Sigmoid colon (tissue), 7 donors: ENCODE measurements around the gene SCN9A. TPM values are rescaled to one million over a fixed set of nuclear protein-coding genes. Genes with fewer than 3 reads are reported as not detected.

ENCODE experiments used
- DNase-seq: peaks from one replicate; pipeline ENCODE4 v3.0.0-alpha.2; 2019
- H3K27ac ChIP-seq, 4 donors: fragments of 200-600 bp; sonication (generic); one replicate each; pipeline ENCODE4 v1.5.1; 2016 to 2019; ENCODE audit warnings: mild to moderate bottlenecking in 1 of 4
- H3K27me3 ChIP-seq, 3 donors: fragments of 200-600 bp; sonication (generic); one replicate each; pipeline ENCODE4 v1.5.1; 2019; ENCODE audit warnings: mild to moderate bottlenecking in 1 of 3
- H3K36me3 ChIP-seq, 4 donors: fragments of 200-600 bp; sonication (generic); one replicate each; pipeline ENCODE4 v1.5.1; 2016 to 2019
- H3K4me1 ChIP-seq, 4 donors: fragments of 200-600 bp; sonication (generic); one replicate each; pipeline ENCODE4 v1.5.1; 2017 to 2019
- H3K4me3 ChIP-seq, 4 donors: fragments of 200-600 bp; sonication (generic); one replicate each; pipeline ENCODE4 v1.5.1; 2017 to 2019; ENCODE audit warnings: mild to moderate bottlenecking in 2 of 4, moderate library complexity in 1 of 4
- H3K9me3 ChIP-seq, 4 donors: fragments of 200-600 bp in 3 of 4; sonication (generic) in 3 of 4; one replicate each; pipeline versions ENCODE4 v1.5.1 to v1.6.1; 2013 to 2019
- EP300 ChIP-seq, 4 donors: sonication (generic); formaldehyde crosslinking; IDR thresholded peaks; one replicate each; pipeline ENCODE4 v1.6.1; 2017; ENCODE audit warnings: antibody characterized with exemption in 4 of 4
- POLR2A ChIP-seq, 2 donors: fragments of 450-650 bp; IDR thresholded peaks; one replicate each; pipeline ENCODE4 v1.6.1; 2016; ENCODE audit warnings: antibody characterized with exemption in 2 of 2, mild to moderate bottlenecking in 2 of 2, moderate library complexity in 2 of 2
- POLR2AphosphoS5 ChIP-seq, 4 donors: sonication (generic); formaldehyde crosslinking; IDR thresholded peaks; one replicate each; pipeline ENCODE4 v1.6.1; 2017; ENCODE audit warnings: antibody characterized with exemption in 4 of 4
- WGBS, 2 donors: extraction: QIAGEN DNeasy Blood & Tissue Kit; methylation state at CpG; one replicate each; pipeline ENCODE4 v1.1.7; 2013; 5-methylcytosine and 5-hydroxymethylcytosine counted together
- intact Hi-C: fragments of 100-400 bp; cut with DNase I; formaldehyde crosslinking; loops from one replicate; pipeline ENCODE4 v1.15.1; 2023
- polyA plus RNA-seq, 3 donors: library from polyadenylated mRNA; stranded (reverse); fragments of 200-250 nt; gene quantifications; one replicate each; pipeline ENCODE4 v1.2.3, GENCODE V29; 2013
- total RNA-seq, 4 donors: library from RNA; depleted of rRNA; stranded (reverse); fragments of >200 nt; gene quantifications; one replicate each; pipeline ENCODE4 v1.1.0, GENCODE V29; 2016
- TF ChIP-seq, protein P1 (sequence below), 4 experiments: fragments of 450-650 bp in 3 of 4; fragments of 200-600 bp in 1 of 4; IDR thresholded peaks; one replicate each; pipeline ENCODE4 v1.5.1; 2016 to 2019; ENCODE audit warnings: antibody characterized with exemption in 4 of 4, mild to moderate bottlenecking in 3 of 4, moderate library complexity in 2 of 4
- donor health status: healthy with polysubstance abuse.
- donor health status: Bipolar disorder and iron deficiency.
- donor health status: healthy.

Gene SCN9A
- total and polyA plus RNA-seq, 7 donors, result 0.23 to 22.1 (median 14.3) TPM

DNA sequence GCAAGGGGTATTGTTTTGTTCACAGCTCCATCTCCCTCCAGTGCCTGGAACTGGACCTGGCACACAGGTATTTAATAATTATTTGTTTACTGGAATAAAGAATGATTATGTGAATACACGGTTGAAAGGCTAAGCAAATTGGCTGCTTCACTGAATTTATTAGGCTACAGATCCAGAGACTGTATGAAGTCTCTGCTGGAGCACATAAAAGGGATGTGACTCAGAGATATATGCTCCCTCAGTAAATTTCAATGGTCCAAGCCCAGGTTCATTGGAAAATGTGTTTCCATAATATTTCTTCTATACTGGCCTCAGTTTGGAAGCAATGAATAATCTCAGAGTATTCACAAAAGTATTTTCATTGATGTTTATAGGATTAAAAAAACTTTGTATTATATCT is 126.4 kb downstream of the SCN9A start:
- TF ChIP-seq POLR2AphosphoS5 (IDR thresholded peaks at IDR 0.05), result no peak
- Histone ChIP-seq H3K9me3 (no peaks in the 10 kb centered on the region), H3K4me3 (no peak overlapping the region), H3K27me3 (no peaks in the 10 kb centered on the region), H3K27ac (no peak overlapping the region), H3K4me1 (no peaks in the 10 kb centered on the region), H3K36me3 (no peaks in the 10 kb centered on the region)
- no peak for DNase-seq
- WGBS, 2 donors, result 77 to 82% methylated on average over 1 of the region's 1 CpG
- intact Hi-C loops, result no loop called here

DNA sequence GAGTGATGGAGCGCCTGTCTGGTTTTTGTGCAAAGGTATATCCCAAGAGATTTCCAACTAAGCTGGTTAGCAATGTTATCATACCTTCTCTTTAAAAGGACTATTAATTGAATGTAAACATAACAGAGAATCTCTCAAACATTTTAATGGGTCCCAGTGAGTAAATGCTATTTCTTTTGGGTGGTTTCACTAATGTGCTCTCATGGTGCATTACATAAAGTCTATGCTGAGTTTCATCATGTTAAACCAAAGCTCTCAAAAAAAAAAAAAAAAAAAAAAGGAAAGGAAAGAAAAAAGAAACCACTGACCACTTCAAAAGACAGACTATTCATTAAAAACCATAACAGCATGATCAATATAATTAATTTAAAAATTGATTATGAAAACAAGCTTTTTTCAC is 128.8 kb downstream of the SCN9A start:
- intact Hi-C loops, result loop anchor here (2.0 kb wide), 1 partner anchor 64 kb away; no protein-coding TSS in a partner anchor
- WGBS, 2 donors, result 98% methylated on average over 1 of the region's 1 CpG
- no peaks in the 10 kb centered on the region for H3K36me3 ChIP-seq

DNA sequence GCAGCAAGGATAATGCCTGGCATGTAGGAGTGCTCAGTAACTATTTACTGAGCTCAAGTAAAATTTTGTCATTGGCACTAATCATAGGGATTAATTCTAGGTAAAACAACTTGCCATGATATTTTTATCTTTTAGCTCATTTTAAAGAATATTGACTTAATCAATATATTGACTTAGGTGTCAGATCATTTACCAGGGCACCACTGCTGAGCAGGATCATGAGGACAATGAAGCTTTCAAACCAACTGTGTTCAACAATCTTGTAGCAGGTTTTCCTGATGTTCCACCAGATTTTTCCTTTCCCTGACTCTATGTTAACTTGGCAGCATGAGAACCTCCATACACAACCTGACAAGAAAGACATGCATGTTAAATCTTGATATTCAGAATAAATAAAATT is 133.4 kb downstream of the SCN9A start:
- H3K4me1 ChIP-seq, result no peaks in the 10 kb centered on the region

More for the DNA sequence above, 128.8 kb downstream of the SCN9A start:
- H3K4me3 ChIP-seq, result no peak overlapping the region
- no peaks in the 10 kb centered on the region for H3K9me3 ChIP-seq
- no peak for DNase-seq
- TF ChIP-seq EP300 (IDR thresholded peaks at IDR 0.05) (no peak), POLR2AphosphoS5 (IDR thresholded peaks at IDR 0.05) (no peak), POLR2A (IDR thresholded peaks at IDR 0.05) (no peak)
- TF ChIP-seq, protein P1, sequence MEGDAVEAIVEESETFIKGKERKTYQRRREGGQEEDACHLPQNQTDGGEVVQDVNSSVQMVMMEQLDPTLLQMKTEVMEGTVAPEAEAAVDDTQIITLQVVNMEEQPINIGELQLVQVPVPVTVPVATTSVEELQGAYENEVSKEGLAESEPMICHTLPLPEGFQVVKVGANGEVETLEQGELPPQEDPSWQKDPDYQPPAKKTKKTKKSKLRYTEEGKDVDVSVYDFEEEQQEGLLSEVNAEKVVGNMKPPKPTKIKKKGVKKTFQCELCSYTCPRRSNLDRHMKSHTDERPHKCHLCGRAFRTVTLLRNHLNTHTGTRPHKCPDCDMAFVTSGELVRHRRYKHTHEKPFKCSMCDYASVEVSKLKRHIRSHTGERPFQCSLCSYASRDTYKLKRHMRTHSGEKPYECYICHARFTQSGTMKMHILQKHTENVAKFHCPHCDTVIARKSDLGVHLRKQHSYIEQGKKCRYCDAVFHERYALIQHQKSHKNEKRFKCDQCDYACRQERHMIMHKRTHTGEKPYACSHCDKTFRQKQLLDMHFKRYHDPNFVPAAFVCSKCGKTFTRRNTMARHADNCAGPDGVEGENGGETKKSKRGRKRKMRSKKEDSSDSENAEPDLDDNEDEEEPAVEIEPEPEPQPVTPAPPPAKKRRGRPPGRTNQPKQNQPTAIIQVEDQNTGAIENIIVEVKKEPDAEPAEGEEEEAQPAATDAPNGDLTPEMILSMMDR (IDR thresholded peaks at IDR 0.05), result no peak
- no peak overlapping the region for H3K27ac ChIP-seq
- no peaks in the 10 kb centered on the region for H3K4me1 ChIP-seq
- no peaks in the 10 kb centered on the region for H3K27me3 ChIP-seq

DNA sequence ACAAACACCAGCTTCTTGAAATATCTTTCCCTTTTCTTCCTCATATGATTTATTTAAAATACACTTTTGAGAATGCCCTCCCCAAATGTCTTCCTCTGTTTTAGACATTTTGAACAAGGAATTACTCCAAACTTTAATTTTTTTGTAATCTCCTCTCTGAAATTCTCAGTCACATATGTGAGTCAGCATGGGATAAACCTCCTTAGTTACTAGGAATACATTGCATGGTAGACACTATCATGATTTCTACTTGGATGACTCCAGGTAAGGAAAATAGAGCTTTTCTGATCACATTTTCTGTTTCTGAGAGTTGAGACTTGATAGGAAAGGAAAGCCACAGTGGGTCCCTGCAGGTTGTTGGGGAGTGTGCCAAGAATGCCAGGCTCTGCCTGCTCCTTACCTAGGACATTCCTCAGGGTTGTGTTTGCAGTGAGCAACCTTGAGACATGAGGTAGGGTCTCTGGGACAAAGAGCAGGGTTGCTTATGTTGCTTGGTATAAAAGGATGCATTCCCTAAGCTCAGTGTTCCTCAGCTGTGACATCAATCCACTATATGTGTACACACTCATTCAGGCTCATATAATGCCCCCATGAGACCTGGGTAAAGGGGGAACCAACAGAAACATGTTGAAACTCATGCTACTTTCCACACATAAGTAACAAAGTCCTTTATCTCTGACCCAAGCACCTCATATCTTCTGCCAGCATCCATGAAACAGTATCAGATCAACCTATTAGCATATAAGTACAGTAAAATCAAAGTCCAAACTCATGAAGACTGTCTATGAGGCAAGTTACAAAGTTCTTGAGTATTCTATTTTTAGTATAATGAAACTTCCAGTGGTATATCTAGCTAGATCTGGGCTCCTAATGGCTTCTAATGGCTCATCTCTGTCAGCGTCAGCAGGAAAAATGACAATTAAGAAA is 135.1 kb downstream of the SCN9A start:
- TF ChIP-seq EP300 (IDR thresholded peaks at IDR 0.05) (no peak), POLR2A (IDR thresholded peaks at IDR 0.05) (no peak)
- 97 to 100% methylated on average over 1 of the region's 1 CpG for WGBS, 2 donors
- peaks cover 0 to 6% (median 0%) of the 10 kb centered on the region in 4 donors for H3K36me3 ChIP-seq
- H3K9me3 ChIP-seq, result no peaks in the 10 kb centered on the region
- no peaks in the 10 kb centered on the region for H3K4me1 ChIP-seq
- intact Hi-C loops, result no loop called here
- no peak overlapping the region for H3K27ac ChIP-seq
- DNase-seq, result no peak
- no peaks in the 10 kb centered on the region for H3K27me3 ChIP-seq
- no peak overlapping the region for H3K4me3 ChIP-seq

More for the DNA sequence above, 133.4 kb downstream of the SCN9A start:
- Histone ChIP-seq H3K36me3 (no peaks in the 10 kb centered on the region), H3K27ac (no peak overlapping the region), H3K27me3 (no peaks in the 10 kb centered on the region), H3K4me3 (no peak overlapping the region), H3K9me3 (no peaks in the 10 kb centered on the region)
- no peak for TF ChIP-seq POLR2AphosphoS5 (IDR thresholded peaks at IDR 0.05)
- TF ChIP-seq EP300 (IDR thresholded peaks at IDR 0.05), result no peak
- TF ChIP-seq, protein P1 (IDR thresholded peaks at IDR 0.05), result no peak
- no peak for TF ChIP-seq POLR2A (IDR thresholded peaks at IDR 0.05)
- no peak for DNase-seq
- intact Hi-C loops, result no loop called here

DNA sequence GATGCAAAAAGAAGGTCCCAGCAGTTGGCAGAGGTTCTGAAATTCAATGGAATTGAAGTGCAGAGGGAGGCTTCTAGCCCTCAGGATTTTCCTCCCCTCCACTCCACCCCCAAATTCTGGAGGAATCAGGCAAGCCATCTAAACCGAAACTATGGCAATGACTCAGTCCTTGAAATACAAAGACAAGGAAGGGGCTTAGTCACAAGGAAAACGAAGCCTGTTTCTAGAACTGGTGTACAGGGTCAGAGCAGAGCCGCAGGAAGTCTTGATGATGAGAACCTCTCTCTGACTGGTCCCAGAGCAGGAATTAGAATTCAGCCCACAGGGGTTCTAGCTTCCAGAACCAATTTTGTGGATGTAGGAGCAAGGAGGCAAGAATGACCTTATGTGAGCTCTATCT is 136.2 kb downstream of the SCN9A start:
- H3K27me3 ChIP-seq, result no peaks in the 10 kb centered on the region
- TF ChIP-seq POLR2AphosphoS5 (IDR thresholded peaks at IDR 0.05) (no peak), POLR2A (IDR thresholded peaks at IDR 0.05) (no peak), EP300 (IDR thresholded peaks at IDR 0.05) (no peak)
- TF ChIP-seq, protein P1 (IDR thresholded peaks at IDR 0.05), result no peak
- H3K4me1 ChIP-seq, result no peaks in the 10 kb centered on the region
- no peak for DNase-seq
- H3K27ac ChIP-seq, result no peak overlapping the region
- intact Hi-C loops, result no loop called here
- no peaks in the 10 kb centered on the region for H3K9me3 ChIP-seq
- no peak overlapping the region for H3K4me3 ChIP-seq
- WGBS, 2 donors, result 85 to 86% methylated on average over 3 of the region's 3 CpGs
- peaks cover 0 to 6% (median 0%) of the 10 kb centered on the region in 4 donors for H3K36me3 ChIP-seq
